Tibial artery (tissue), 4 donors: ENCODE measurements around the gene TRAF3.

Experiments
- DNase-seq, 2 donors: peaks; one replicate each; pipeline ENCODE4 v3.0.0-alpha.2; 2019
- H3K27ac ChIP-seq, 2 donors: fragments of 200-600 bp; sonication (generic) in 1 of 2; 1 replicate in 1 of 2; 2 replicates in 1 of 2; pipeline ENCODE4 v1.5.1; 2018 to 2019; ENCODE audit warnings: mild to moderate bottlenecking in 1 of 2
- H3K27me3 ChIP-seq, 2 donors: fragments of 200-600 bp; sonication (generic) in 1 of 2; one replicate each; pipeline versions ENCODE4 v1.5.1 to v1.6.0; 2016 to 2019
- H3K36me3 ChIP-seq, 3 donors: fragments of 200-600 bp; sonication (generic) in 2 of 3; one replicate each; pipeline ENCODE4 v1.5.1; 2016 to 2019; ENCODE audit warnings: mild to moderate bottlenecking in 2 of 3
- H3K4me1 ChIP-seq, 4 donors: fragments of 200-600 bp; sonication (generic) in 2 of 4; 1 replicate in 3 of 4; 2 replicates in 1 of 4; pipeline ENCODE4 v1.5.1; 2016 to 2019
- H3K4me3 ChIP-seq, 2 donors: fragments of 200-600 bp; sonication (generic) in 1 of 2; 1 replicate in 1 of 2; 2 replicates in 1 of 2; pipeline ENCODE4 v1.5.1; 2018 to 2019; ENCODE audit warnings: mild to moderate bottlenecking in 2 of 2
- H3K9me3 ChIP-seq, 3 donors: fragments of 200-600 bp; sonication (generic) in 1 of 3; one replicate each; pipeline ENCODE4 v1.5.1; 2016 to 2019
- intact Hi-C: fragments of 100-400 bp; cut with DNase I; formaldehyde crosslinking; loops from one replicate; pipeline ENCODE4 v1.15.0; 2023; ENCODE audit warnings: low total_unique reads
- TF ChIP-seq, protein P1 (sequence below), 2 experiments: fragments of 200-600 bp in 1 of 2; fragments of 450-650 bp in 1 of 2; IDR thresholded peaks; one replicate each; pipeline ENCODE4 v1.5.1; 2017 to 2019; ENCODE audit warnings: antibody characterized with exemption in 2 of 2, mild to moderate bottlenecking in 1 of 2, moderate library complexity in 1 of 2

TRAF3 gene

DNA sequence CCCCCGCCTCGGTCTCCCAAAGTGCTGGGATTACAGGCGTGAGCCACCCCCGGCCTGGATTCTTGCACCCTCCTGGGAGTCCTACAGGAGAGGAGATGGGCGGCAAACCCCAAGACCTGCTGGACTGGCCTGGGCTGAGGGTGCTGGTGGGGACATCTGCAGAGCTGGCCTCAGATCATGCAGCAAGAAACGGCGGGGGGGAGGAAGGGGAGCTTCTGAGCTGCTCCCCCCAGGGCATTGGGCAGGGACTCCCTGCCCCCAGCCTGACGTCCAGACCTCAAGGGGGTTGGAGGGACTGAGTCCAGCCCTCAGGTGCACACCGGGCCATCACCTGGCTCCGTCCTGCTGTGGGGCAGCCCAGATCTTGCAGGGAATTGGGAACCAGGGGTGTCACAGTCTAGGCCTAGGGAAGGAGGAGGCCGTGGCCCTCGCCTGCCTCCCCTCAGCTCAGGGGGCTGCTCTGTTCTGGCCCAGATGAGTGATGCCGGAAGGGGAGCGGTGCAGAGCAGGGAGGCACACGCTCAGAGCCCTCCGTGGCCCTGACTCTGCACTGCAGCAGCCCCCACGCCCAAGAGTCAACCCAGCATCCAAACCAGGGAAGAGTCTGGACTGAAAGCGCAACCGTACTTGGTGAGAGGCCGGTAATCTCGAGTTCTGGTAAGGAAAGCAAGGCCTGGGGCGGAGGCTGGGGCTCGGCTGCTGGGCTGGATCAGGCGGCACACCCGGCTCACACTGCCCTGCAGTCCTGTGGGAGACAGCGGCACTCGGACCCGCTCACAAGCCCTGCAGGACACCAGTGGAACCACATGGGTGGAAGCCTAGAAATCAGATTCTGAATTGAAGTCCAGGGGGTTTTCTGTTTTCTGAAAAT lies 136.3 kb downstream of the TRAF3 start:
- intact Hi-C loops = loop anchor here (5.0 kb wide), 1 partner anchor 216 kb away; no protein-coding TSS in a partner anchor
- peak in 1 of 2 donors; percentile 65 for DNase-seq

DNA sequence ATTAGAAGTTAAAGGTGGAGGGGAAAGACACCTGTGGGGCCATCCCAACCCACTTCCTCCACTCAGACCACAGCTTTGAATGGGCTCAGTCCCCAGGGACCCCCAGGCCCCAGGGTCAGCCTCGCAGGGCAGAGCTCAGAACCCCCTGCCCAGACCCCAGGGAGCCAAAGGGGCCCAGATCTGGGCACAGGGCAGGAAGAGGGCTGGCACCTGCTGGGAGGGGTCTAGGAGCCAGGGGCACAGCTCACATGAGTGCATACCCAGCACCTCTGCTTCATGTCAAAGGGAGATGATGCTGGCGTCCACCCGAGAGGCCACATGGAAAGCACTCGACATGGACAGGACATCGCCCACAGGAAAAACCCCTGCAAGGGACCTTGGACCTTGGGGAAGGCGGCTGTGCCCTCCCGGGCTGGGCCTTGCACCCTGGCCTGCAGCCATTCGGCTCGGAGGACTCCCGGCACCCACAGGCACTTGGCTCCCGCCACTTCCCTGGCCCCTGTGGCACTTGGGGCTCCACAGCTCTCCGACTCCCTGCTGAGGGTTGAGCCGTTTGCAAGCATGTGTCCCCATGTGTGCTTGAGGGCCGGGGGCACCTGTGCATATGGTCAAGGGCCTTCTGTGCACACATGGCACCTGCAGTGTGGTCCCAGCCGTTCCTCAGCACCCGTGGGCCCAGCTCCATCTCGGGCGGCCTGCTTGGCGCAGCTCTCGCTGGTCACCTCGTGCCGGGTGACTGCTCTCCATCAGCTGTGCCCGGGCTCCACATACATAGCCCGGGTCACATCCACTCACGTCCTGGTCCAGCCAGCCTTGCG lies 137.4 kb downstream of the TRAF3 start:
- TF ChIP-seq, protein P1, sequence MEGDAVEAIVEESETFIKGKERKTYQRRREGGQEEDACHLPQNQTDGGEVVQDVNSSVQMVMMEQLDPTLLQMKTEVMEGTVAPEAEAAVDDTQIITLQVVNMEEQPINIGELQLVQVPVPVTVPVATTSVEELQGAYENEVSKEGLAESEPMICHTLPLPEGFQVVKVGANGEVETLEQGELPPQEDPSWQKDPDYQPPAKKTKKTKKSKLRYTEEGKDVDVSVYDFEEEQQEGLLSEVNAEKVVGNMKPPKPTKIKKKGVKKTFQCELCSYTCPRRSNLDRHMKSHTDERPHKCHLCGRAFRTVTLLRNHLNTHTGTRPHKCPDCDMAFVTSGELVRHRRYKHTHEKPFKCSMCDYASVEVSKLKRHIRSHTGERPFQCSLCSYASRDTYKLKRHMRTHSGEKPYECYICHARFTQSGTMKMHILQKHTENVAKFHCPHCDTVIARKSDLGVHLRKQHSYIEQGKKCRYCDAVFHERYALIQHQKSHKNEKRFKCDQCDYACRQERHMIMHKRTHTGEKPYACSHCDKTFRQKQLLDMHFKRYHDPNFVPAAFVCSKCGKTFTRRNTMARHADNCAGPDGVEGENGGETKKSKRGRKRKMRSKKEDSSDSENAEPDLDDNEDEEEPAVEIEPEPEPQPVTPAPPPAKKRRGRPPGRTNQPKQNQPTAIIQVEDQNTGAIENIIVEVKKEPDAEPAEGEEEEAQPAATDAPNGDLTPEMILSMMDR (IDR thresholded peaks at IDR 0.05) = no peak
- intact Hi-C loops = loop anchor here (5.0 kb wide), 1 partner anchor 217 kb away; no protein-coding TSS in a partner anchor
- DNase-seq = no peak
- Histone ChIP-seq H3K9me3 (no peaks in the 10 kb centered on the region), H3K27me3 (no peaks in the 10 kb centered on the region), H3K4me1 (no peaks in the 10 kb centered on the region), H3K27ac (no peak overlapping the region), H3K36me3 (peaks cover 0 to 14% (median 0%) of the 10 kb centered on the region in 3 donors), H3K4me3 (no peak overlapping the region)

More for the DNA sequence above, 136.3 kb downstream of the TRAF3 start:
- Histone ChIP-seq H3K4me1 (no peaks in the 10 kb centered on the region), H3K27me3 (no peaks in the 10 kb centered on the region), H3K36me3 (peaks cover 0 to 14% (median 0%) of the 10 kb centered on the region in 3 donors), H3K4me3 (no peak overlapping the region), H3K27ac (no peak overlapping the region), H3K9me3 (no peaks in the 10 kb centered on the region)
- TF ChIP-seq, protein P1 (IDR thresholded peaks at IDR 0.05) = no peak

DNA sequence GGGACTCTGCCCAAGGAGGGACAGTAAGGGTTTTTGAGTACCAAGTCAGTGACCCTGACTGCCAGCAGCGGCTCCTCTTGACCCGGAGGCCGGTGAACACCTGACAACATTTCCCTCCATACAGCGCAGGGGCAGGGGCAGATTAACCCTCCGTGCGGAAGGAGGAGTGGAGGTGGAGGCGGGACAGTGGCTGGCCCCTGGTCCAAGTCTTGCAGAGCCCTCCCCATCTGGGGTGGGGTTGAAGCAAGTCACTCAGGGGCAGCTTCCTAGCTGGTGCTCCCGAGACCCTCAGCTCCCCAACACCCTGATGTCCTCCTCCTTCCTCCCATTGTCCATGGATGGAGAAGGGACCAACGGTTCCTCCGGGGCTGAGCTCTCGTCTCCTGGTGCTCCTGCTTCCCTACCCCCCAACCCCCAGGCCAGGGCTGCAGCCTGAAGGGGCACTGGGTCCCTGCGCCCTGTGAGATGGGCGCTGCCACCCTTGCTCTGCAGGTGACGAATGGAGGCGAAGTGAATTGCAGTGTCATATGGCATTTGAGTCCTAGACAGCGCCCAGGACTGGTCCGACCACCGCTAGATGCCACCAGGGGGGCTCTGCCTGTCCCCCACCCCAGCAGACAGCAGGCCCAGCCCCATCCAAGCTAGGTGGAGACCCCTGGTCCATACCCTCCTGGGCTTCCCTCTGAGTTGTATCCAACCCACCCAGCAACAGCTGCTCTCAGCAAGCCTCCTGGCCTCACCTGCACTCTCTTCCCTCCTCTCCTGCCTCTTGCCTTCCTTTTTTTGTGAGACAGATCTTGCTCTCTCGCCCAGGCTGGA lies 138.3 kb downstream of the TRAF3 start:
- Histone ChIP-seq H3K27ac (no peak overlapping the region), H3K9me3 (no peaks in the 10 kb centered on the region), H3K27me3 (no peaks in the 10 kb centered on the region), H3K4me1 (no peaks in the 10 kb centered on the region), H3K36me3 (peaks cover 0 to 14% (median 0%) of the 10 kb centered on the region in 3 donors), H3K4me3 (no peak overlapping the region)
- no peak for DNase-seq
- TF ChIP-seq, protein P1 (IDR thresholded peaks at IDR 0.05) = no peak
- intact Hi-C loops = no loop called here

DNA sequence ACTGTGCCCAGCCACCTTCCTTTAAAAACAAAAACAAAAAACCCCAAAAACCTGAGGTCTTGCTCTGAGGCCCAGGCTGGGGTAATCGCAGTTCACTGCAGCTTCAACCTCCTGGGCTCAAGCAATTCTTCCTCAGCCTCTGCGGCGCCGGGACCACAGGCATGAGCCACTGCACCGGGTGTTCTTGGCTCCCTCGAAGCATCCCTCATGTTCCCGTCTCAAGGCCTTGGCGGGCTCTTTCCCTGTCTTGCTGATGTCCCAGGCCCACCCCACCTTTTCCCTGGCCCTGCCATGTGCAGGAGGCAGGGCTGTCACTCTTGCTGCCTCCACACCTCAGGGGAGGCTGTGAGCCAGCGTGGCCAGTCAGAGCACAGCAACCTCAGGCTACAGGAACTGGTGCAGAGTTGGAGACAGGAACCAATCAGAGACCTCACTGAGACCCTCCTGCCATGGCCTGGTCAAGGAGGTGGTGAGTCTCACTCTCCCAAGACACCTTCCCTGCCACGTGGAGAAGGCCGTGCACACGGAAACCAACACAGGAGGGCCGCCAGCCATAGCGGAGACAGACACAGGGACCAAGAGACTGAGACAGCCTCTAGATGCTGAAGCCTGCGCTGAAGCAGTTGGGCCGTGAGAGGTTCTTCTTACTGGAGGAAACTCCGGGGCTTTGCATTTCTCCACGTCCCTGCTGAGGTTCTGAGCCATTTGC lies 139.3 kb downstream of the TRAF3 start:
- TF ChIP-seq, protein P1 (IDR thresholded peaks at IDR 0.05) = no peak
- no peak overlapping the region for H3K4me3 ChIP-seq
- intact Hi-C loops = no loop called here
- no peaks in the 10 kb centered on the region for H3K4me1 ChIP-seq
- no peaks in the 10 kb centered on the region for H3K9me3 ChIP-seq
- H3K27ac ChIP-seq = no peak overlapping the region
- peaks cover 0 to 12% (median 0%) of the 10 kb centered on the region in 3 donors for H3K36me3 ChIP-seq
- DNase-seq = no peak
- H3K27me3 ChIP-seq = no peaks in the 10 kb centered on the region

DNA sequence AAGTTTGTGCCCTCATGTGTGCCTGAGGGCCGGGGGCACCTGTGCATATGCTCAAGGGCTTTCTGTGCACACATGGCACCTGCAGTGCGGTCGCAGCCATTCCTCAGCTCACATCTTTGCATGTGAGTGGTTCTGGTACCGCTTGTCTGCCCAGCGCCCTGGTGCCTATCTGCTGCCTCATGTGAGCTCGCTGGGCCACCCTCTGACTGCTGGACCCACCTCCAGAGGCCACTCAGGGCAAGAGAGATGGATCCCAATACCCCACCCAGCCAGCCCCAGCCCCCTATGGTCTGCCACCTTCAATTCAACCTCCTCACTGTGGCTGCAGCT lies 139.8 kb downstream of the TRAF3 start:
- Histone ChIP-seq H3K27me3 (peaks cover 0 to 2% of the 10 kb centered on the region in 2 donors), H3K9me3 (no peaks in the 10 kb centered on the region), H3K27ac (no peak overlapping the region), H3K36me3 (peaks cover 0 to 6% (median 0%) of the 10 kb centered on the region in 3 donors), H3K4me1 (no peaks in the 10 kb centered on the region), H3K4me3 (no peak overlapping the region)
- TF ChIP-seq, protein P1 (IDR thresholded peaks at IDR 0.05) = no peak
- intact Hi-C loops = no loop called here
- DNase-seq = no peak
